Upper lobe of right lung (tissue), 1 donor: Measurements from ENCODE around the gene TP53INP2. TPM values are rescaled to one million over a fixed set of nuclear protein-coding genes. Genes with fewer than 3 reads are reported as not detected.

Experiments used
- ATAC-seq: fragments of 200-7000 bp; cut with Tn5 transposase; one replicate; pipeline ENCODE4 v1.9.1; 2020; ENCODE audit warnings: mild to moderate bottlenecking, moderate library complexity
- DNase-seq: peaks from one replicate; pipeline ENCODE4 v3.0.0-alpha.2; 2020
- H3K27ac ChIP-seq: fragments of 200-600 bp; one replicate; pipeline ENCODE4 v1.8.0; 2022
- H3K27me3 ChIP-seq: fragments of 200-600 bp; one replicate; pipeline ENCODE4 v1.8.0; 2022; ENCODE audit warnings: mild to moderate bottlenecking
- H3K36me3 ChIP-seq: fragments of 200-600 bp; one replicate; pipeline ENCODE4 v1.8.0; 2022
- H3K4me1 ChIP-seq: fragments of 200-600 bp; one replicate; pipeline ENCODE4 v1.8.0; 2022
- H3K4me3 ChIP-seq: fragments of 200-600 bp; one replicate; pipeline ENCODE4 v1.8.0; 2022; ENCODE audit warnings: mild to moderate bottlenecking
- H3K9me3 ChIP-seq: fragments of 200-600 bp; one replicate; pipeline ENCODE4 v1.8.0; 2022
- CTCF ChIP-seq: fragments of 200-600 bp; IDR thresholded peaks from one replicate; pipeline ENCODE4 v1.8.0; 2022; ENCODE audit warnings: antibody characterized with exemption
- intact Hi-C: fragments of 100-400 bp; cut with DNase I; formaldehyde crosslinking; loops from one replicate; pipeline ENCODE4 v1.11.0; 2022
- total RNA-seq: library from RNA; stranded (reverse); fragmentation: NEBNext Ultra II Directional; extraction: Animal tissue kit (Norgen Biotek cat#: 25700); gene quantifications from one replicate; pipeline ENCODE4 v1.2.1, GENCODE V29; 2021
- donor health status: DM: no; HTN: yes; CAD: no; lungs with severe emphysema.

Gene TP53INP2
- total RNA-seq, 1 donor from 2014 or later = 17.7 TPM

- no peak for TF ChIP-seq CTCF
- Histone ChIP-seq H3K27ac (no peak overlapping the region), H3K27me3 (no peaks in the 10 kb centered on the region), H3K4me1 (no peaks in the 10 kb centered on the region), H3K9me3 (no peaks in the 10 kb centered on the region), H3K4me3 (no peak overlapping the region), H3K36me3 (no peaks in the 10 kb centered on the region)
- no peak for DNase-seq
- intact Hi-C loops = no loop called here
- no peak for ATAC-seq
Measured at GRCh38 chr20:34675561-34675960, 28.6 kb upstream of the TP53INP2 start.

- ATAC-seq = no peak
- no peaks in the 10 kb centered on the region for H3K27me3 ChIP-seq
- intact Hi-C loops = no loop called here
- H3K36me3 ChIP-seq = no peaks in the 10 kb centered on the region
- H3K4me3 ChIP-seq = peak overlapping the region; percentile 77
- no peak for DNase-seq
- H3K9me3 ChIP-seq = no peaks in the 10 kb centered on the region
- no peaks in the 10 kb centered on the region for H3K4me1 ChIP-seq
- TF ChIP-seq CTCF = no peak
- peak overlapping the region; percentile 85 for H3K27ac ChIP-seq
Measured at GRCh38 chr20:34675993-34676641, 28.0 kb upstream of the TP53INP2 start.

GRCh38 chr20:34676642-34677373 lies 27.3 kb upstream of the TP53INP2 start, which contains the start of gene PIGU:
Gene PIGU, minus strand, starts transcription at chr20:34677092. Its CDS starts 7 bp downstream, at chr20:34677085.
- H3K27me3 ChIP-seq = no peaks in the 10 kb centered on the region
- ATAC-seq (peak; percentile 99), DNase-seq (peak; percentile 99)
- H3K9me3 ChIP-seq = no peaks in the 10 kb centered on the region
- H3K4me3 ChIP-seq = peak within 1 kb of the TSS; percentile 77
- peak within 1 kb of the TSS; percentile 85 for H3K27ac ChIP-seq
- no peaks in the 10 kb centered on the region for H3K4me1 ChIP-seq
- H3K36me3 ChIP-seq = no peaks in the 10 kb centered on the region
- TF ChIP-seq CTCF = peak; percentile 42
- intact Hi-C loops = no loop called here

- ATAC-seq (no peak), DNase-seq (no peak)
- Histone ChIP-seq H3K4me1 (no peaks in the 10 kb centered on the region), H3K9me3 (no peaks in the 10 kb centered on the region), H3K27me3 (no peaks in the 10 kb centered on the region), H3K4me3 (no peak overlapping the region), H3K27ac (no peak overlapping the region), H3K36me3 (no peaks in the 10 kb centered on the region)
- no peak for TF ChIP-seq CTCF
- intact Hi-C loops = no loop called here
Measured at GRCh38 chr20:34680586-34681175, 23.5 kb upstream of the TP53INP2 start.

GRCh38 chr20:34683667-34684066 lies 20.5 kb upstream of the TP53INP2 start:
- intact Hi-C loops = no loop called here
- no peaks in the 10 kb centered on the region for H3K9me3 ChIP-seq
- no peaks in the 10 kb centered on the region for H3K4me1 ChIP-seq
- TF ChIP-seq CTCF = no peak
- ATAC-seq (no peak), DNase-seq (no peak)
- H3K4me3 ChIP-seq = no peak overlapping the region
- H3K27ac ChIP-seq = no peak overlapping the region
- H3K36me3 ChIP-seq = no peaks in the 10 kb centered on the region
- H3K27me3 ChIP-seq = no peaks in the 10 kb centered on the region
